NT2/D1 (cell line): Measurements from ENCODE around the gene AP1M2.

Experiments
- SUZ12 ChIP-seq: IDR thresholded peaks from 2 replicates; pipeline ENCODE4 v1.6.1; 2011; ENCODE audit not compliant: insufficient read length, insufficient read depth; ENCODE audit errors: extremely low read depth
- YY1 ChIP-seq: IDR thresholded peaks from 2 replicates; pipeline ENCODE4 v1.6.1; 2011; ENCODE audit not compliant: insufficient read length, insufficient read depth

DNA sequence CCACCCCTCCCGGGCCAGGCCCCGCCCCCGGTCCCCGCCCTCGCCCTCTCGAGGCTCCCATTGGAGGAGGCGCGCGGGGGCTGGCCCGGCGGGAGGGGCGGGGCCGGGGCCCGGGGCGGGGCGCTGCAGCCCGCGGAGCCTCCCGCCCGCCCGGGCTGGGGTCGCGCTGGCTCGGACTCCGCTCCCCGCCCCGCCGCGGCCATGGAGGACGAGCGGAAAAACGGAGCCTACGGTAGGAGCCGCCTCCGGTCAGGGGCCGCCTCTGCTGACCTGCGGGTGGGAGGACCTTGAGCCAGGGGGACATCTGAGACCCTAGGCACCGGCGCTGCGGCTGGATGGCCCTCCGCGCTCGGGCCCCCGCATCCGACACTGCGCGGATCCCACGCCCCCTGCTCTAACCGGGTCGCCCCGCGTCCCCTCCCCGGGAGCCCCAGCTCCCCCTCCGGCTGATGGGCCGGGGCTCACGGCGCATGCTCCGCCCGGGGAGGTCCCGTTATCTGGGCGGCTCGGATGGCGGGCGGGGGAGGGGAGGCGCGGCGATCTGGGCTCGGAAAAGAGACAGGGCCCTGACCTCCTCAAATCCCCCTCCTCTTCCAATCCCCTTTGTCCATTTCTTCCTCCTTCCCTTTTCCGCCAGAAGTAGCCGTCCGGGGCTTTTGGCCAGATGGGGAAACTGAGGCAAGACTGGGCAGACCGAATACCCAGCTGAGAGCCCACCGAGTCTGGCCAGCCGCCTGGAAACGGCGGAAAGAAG, 15.4 kb upstream of the AP1M2 start:
- no peak for TF ChIP-seq SUZ12
- TF ChIP-seq YY1 = no peak
